ENCODE results near the gene BCAS4.

DNA sequence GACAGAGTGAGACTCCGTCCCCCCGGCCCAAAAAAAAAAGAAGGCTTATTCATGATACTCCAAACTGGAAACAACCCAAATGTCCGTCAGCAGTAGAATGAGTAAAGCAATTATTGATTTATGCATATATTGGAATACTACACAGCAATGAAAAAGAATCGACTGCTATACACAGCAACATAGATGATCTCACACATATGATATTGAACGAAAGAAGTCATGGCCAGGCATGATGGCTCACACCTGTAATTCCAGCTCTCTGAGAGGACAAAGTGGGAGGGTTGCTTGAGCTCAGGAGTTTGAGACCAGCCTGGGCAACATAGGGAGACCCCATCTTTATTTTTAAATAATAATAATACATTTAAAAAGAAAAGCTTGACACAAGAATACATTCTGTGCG is 28.5 kb downstream of the BCAS4 start:
- TF ChIP-seq, protein P1, sequence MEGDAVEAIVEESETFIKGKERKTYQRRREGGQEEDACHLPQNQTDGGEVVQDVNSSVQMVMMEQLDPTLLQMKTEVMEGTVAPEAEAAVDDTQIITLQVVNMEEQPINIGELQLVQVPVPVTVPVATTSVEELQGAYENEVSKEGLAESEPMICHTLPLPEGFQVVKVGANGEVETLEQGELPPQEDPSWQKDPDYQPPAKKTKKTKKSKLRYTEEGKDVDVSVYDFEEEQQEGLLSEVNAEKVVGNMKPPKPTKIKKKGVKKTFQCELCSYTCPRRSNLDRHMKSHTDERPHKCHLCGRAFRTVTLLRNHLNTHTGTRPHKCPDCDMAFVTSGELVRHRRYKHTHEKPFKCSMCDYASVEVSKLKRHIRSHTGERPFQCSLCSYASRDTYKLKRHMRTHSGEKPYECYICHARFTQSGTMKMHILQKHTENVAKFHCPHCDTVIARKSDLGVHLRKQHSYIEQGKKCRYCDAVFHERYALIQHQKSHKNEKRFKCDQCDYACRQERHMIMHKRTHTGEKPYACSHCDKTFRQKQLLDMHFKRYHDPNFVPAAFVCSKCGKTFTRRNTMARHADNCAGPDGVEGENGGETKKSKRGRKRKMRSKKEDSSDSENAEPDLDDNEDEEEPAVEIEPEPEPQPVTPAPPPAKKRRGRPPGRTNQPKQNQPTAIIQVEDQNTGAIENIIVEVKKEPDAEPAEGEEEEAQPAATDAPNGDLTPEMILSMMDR (IDR thresholded peaks at IDR 0.05) = no peak
- no peak for TF ChIP-seq POLR2A (IDR thresholded peaks at IDR 0.05)
